ENCODE results near the gene NFX1.
"Not testable (repeated sequence)": the region's sequence is repeated elsewhere in the genome, so short reads cannot be mapped to it uniquely, and the experiment has no call there.

NFX1 gene

DNA sequence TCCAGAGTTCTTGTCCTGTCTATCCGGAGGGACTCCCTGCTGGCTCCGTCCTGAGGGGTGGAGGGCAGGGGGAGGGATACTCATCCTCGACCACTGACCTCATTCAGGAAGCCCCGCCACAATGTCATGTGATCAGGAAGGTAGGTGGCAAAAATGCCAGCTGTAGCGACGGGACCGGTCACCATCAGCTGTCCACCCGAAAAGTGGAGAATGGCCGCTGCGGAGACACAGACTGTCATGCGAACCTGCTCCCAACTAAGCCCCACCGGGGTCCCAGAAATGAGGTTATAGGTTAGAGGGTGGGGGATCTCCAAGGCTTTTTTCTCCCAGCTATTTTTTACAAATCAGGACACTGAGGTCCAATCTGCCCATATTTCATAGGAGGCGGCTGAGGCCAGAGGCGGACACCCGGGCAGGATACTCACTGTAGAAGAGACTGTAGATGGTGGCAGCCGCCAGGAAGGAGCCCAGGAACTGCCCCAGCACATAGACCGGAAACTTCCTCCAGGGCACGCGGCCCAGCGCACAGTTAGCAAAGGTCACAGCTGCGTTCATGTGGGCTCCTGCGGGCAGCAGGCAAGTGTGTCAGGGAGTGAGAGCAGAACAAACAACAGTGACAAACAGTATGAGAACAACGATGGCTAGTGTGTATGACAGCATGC, 95.8 kb downstream of the NFX1 start:
- in situ Hi-C loops (cut with MboI; ENCODE audit: low sequenced_read_pairs) = not testable (repeated sequence)

DNA sequence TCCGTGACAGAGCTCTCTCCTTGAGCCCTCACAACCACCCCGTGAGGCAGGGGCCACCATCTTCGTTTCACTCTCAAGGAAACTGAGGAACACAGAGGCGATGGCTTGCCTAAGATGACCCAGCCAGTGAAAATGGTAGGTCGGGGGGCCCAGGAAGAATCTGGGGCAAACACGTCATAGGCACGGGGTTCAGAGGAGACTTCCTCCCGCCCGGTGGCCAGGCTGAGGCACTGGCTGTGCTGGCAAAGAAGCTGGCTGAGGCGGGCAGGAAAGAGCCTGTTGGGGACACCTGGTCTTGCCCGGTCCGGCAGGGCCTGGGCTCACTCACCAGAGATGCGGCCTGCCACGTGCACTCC, 96.3 kb downstream of the NFX1 start:
- in situ Hi-C loops (cut with MboI; ENCODE audit: low sequenced_read_pairs) = not testable (repeated sequence)

DNA sequence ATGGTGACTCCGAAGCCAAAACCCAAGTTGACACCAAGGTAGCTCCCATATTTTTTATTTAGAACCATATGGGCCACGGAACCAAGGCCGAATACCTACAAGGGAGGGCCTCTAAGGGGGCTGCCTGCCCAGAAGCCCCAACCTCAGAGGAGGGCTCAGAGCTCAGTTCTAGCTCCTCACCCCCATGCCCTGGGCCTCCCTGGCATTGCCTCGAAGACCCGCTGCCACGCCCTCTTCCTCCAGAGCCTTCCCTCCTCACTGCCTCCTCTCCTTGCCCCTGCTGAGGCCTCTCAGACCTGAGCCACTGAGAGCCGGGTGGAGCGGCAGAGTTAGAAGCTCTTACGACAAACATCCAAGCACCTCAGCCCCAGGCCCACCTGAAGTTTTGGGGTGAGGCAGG, 96.7 kb downstream of the NFX1 start:
- in situ Hi-C loops (cut with MboI; ENCODE audit: low sequenced_read_pairs) = not testable (repeated sequence)

DNA sequence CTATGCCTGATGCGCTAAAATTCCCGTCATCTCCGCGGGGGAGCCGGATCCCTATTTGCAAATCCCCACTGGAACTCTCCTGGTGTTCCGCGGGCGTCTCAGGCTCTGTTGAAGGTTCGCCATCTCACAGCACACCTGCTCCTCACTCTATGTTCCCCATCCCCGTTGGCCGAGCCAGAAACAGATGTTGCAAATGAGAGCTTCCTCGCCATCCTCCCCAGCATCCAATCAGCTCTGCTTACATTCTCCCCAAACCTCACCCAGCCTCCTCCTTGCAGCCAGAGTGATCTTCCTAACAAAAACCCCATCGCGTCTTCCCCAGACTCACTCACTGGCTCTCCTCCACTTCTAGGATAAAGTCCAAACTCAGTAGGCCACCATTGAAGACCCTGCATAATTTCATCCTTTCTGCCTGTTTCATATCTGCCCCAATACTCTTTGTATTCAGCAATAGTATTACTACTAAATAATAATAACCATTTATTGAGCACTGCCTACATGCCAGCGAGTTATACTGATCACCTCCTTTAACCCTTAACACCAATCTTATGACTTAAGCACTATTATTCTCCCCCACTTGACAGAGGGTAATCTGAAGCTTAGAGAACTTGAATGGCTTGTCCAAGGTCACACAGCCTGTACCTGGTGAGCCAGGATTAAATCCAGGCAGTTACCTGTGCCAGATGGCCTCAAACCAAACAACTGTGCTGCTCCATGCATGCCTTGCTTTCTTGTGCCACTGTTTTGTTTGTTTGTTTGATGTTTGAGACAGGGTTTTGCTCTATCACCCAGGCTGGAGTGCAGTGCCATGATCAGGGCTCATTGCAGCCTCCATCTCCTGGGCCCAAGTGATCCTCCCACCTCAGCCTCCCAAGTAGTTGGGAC, 98.0 kb downstream of the NFX1 start:
- in situ Hi-C loops (cut with MboI; ENCODE audit: low sequenced_read_pairs) = no loop called here

DNA sequence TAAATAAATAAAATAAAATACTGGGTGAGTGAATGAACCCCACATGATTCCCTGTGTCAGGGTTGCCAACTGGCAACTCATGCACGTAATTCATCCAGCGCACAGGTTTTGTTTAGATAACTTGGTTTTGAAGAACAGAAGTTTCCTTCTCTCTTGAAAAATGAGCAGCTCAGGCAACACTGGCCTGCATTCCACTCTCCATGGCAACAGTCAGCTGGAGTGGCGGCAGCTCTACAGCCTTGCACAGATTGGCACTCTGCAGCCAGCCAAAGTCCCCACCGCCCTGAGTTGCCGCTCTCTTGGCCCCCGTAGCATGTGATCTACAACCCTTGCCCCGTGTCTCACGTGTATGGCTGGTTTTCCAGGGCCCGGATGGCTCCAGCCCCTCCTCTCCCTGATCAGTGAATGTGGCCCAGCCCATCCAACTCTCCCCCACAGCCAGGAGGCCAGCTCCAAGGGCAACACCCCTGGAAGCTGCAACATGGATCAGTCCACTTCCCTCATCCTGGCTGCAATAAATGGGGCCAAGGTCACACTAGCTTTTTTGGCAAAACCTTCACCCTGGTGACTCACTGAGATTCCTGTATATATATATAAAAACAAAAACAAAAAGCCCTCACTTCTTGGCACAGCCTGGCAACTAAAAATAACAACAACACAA, 100.9 kb downstream of the NFX1 start:
- in situ Hi-C loops (cut with MboI; ENCODE audit: low sequenced_read_pairs) = not testable (repeated sequence)

DNA sequence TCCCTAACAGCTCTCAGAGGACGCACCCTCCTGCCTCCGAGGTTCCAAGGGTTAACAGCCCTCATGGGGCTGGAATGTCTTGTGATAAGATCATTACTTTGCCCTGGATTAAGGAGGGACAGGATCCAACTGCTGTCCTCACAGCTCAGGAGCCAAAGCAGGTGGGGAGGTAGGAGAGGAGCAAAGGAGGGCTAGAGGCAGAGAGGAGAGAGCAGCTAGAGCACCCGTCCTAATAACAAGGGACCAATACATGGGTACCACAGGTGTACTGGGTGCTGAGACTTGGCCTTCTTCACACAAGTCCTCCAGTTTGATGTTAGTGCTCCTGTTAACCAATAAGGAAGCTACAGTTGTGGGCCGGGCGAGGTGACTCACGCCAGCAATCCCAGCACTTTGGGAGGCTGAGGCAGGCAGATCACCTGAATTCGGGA, 102.3 kb downstream of the NFX1 start:
- in situ Hi-C loops (cut with MboI; ENCODE audit: low sequenced_read_pairs) = not testable (repeated sequence)

DNA sequence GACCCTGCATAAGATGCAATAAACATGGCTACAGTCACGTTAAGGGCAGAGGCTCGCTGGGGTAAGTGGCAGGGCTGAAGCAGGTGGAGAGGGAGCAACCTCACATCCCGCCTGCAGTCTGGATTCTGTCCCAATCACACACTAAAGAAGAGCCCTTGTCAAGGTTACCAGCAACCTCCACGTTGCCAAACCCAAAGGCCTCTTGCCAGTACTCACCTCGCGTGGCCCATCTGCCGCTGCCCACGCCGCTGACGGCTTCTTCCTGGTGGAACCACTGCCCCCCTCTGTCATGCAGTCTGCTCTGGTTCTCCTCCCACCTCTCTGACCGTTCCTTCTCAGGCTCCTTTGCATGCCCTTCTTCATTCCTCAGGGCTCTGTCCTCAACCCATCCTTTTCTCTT, 103.3 kb downstream of the NFX1 start:
- in situ Hi-C loops (cut with MboI; ENCODE audit: low sequenced_read_pairs) = no loop called here

DNA sequence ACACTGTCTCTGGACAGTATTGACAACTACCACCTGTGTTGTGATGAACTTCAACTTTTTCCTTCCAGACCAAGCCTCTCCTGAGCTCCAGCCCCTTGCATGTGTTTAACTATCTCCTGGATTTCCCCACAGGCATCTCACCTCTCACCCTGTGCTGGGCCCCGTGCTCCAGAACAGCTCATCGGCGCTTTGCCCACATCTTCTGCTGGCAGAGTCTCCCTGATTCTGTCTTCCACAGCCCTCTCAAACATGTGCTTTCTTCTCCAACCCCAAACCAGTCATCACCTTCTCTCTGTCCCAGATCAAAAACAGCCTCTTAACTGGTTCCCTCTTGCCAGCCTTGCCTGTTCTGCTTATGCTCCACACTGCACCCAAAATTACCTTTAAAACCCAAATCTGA, 103.7 kb downstream of the NFX1 start:
- in situ Hi-C loops (cut with MboI; ENCODE audit: low sequenced_read_pairs) = not testable (repeated sequence)

DNA sequence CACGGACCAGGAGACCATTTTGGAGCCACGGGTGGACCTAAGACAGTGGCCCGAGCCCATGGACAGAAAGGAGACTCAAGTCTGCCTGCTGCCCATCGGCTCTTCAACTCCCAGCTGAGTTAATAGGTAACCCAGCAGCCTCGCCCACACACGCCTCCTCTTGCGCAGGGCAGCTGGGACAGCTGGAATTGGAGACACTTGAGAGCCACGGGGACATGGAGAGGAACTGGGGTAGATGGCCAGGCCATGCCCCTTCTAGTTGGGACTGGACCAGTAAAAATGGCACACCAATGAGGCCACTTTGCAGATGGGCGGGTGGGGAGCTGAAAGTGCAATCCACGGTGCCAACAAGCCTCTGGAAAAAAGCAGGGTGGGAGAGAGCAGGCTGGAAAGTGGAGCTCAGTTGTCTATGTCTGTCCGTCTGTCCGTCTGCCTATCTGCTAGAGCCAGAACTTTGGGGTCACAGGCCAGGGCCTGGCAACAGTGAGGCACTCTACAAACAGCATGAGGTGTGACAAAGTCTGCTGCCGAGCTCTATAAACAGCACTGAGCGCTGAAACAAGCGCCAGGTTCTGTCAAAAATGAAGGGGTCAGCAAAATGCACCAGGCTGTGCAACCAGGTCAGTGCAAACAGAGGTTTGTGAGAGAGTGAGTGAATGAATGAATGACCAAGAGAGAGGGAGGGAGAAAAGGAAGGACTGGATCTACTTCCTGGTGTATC, 105.0 kb downstream of the NFX1 start:
- in situ Hi-C loops (cut with MboI; ENCODE audit: low sequenced_read_pairs) = not testable (repeated sequence)

DNA sequence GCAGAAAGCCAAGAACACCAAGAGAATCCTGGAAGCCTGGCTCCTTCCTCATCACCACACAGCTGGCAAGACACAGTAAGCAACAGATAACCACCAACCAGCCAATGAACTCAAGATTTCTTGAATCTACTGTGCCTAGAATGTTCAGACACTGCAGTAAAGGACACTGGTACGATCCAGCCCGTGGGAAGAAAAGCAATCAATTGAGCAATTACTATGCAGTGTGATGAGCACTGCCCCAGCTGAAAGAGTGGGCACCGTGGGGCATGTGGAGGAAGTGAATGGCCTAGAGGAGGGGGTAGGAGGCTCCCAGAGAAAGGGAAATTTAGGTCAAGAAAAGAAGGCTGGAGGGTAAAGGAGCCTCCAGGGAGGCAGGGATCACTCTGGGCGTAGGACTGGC, 107.5 kb downstream of the NFX1 start:
- in situ Hi-C loops (cut with MboI; ENCODE audit: low sequenced_read_pairs) = not testable (repeated sequence)

DNA sequence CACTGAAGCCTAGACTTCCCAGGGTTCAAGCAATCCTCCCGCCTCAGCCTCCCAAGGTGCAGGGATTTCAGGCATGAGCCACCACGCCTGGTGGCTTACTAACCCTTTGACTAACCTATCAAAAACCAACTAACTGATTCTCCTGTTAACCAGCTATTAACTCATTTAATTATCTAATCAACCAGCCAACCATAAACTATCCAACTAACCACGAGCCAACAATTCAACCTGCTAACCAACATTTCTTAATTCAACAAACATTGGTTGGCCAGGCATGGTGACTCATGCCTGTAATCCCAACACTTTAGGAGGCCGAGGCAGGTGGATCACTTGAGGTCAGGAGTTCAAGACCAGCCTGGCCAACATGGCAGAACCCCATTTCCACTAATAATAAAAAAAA, 108.7 kb downstream of the NFX1 start:
- in situ Hi-C loops (cut with MboI; ENCODE audit: low sequenced_read_pairs) = not testable (repeated sequence)

DNA sequence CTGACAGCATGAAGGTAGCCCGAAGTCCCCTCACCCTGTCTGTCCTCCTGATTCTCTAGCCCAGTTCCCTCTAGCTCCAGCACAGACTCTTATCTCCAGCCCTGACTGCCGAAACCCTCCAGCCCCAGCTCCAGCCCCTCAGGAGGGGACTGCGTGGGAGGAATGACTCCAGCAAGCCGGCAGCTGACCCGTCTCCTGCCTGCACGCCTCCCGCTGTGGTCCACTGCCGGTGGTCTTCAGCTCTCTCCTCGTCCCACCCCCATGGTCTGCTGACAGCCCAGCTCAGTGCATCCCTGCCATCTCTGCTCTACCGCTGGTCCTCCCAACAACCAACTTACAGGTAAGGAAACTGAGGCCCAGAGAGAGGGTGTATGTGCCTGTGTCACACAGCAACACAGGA, 111.5 kb downstream of the NFX1 start:
- in situ Hi-C loops (cut with MboI; ENCODE audit: low sequenced_read_pairs) = not testable (repeated sequence)

DNA sequence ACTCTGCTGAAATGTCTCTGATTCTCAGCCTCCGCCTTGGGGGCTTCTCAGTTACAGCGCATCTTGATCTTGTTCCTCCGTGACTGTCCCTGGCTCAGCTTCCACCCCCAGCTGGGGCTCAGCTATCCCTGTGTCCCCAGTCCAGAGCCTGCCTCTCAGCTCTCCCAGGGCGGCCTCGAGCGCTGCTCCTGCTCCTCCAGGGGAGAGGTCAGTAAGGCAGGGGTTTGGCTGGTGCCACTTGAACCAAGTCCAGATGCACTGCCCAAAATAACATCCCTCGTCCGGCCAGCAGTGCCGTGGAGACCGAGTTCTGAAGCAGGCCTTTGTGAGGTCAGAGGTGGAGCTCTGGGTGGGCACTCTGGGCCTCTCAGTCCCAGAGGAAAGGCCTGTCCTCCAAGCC, 112.1 kb downstream of the NFX1 start, which contains the start of gene AQP7:
AQP7 (minus strand) TSS at position 198 of the 400 bp plus-strand sequence. CDS start 1,306 bp downstream, outside the sequence.
- in situ Hi-C loops (cut with MboI; ENCODE audit: low sequenced_read_pairs) = not testable (repeated sequence)

DNA sequence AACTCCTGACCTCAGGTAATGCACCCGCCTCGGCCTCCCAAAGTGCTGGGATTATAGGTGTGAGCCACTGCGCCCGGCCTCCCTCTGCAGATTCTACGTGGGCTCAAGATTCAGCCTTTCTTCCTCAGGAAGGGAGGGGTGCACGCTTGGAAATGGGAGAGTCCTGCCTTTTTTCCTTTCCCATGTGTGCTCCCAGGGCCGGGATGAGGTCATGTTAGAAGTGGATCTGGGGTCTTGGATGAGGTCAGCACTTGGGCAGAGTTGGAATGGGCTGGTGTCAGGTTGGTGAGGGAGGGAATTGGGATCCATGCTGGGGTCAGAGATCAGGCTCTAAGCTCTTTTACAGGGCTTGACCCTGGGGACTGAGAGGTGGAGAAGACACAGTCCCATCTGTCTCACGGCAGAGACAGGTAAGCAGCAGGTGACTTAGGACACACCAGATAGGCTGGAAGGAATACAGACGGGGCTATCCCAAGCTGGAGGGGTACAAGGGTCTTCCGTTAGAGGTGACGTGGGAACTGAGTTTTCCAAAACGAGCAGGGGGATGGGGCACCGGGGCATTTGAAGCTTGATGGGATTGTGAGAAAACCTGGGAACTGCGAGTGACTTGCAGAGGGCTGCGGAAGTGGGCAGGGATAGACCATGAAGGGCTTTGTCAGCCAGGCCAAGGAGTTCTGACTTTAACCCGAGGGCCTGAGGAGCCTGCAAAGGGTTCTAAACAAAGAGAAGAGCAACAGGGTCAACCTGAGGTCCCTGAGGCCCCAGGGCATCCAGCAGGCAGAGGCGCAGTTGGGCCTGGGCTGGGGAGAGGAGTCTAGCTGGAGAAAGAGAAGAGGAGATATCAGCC, 113.8 kb downstream of the NFX1 start:
- in situ Hi-C loops (cut with MboI; ENCODE audit: low sequenced_read_pairs) = no loop called here

DNA sequence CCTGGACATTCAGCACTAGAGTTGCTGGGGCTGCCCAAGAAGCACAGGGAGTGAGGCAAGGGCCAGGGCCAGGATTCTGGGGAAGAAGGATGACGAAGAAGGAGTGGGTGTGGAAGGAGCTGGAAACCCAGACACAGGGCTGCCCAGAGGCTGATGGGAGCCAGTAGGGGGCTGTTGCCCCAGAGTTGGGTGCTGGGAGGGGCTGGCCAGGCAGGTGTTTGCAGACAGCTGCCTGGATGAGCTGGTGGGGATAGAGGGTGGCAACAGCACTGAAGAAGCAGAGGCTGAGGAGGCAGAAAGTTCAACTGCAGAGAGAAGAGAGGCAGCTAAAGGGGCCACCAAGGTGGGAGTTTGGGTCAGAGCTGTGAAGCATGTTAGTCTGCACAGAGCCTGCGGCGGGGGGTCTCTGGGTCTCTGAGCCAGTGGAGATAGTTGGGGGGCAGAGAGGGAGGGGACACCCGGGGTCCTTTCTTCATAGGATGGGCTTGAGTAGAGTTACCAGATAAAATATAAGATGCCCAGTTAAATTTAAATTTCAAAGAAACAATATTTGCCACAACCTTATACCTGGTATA, 114.6 kb downstream of the NFX1 start:
- in situ Hi-C loops (cut with MboI; ENCODE audit: low sequenced_read_pairs) = no loop called here

DNA sequence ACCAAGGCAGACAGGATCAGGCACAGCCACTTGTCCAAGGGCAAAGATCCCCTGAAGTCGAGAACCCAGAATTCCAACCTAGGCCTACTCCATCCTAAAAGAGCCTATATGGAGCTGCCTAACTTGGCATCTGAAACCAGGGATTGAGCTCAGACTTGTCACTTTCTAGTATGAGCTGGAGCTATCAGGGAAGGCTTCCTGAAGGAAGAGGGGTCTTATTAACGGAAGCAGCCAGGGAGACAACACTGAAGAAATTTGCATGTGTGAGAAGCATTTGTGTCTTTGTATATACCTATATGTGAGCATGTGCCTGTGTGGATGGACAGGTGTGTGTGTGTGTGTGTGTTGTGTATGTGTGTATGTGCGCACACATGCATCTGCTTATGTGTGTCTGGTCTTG, 116.7 kb downstream of the NFX1 start:
- in situ Hi-C loops (cut with MboI; ENCODE audit: low sequenced_read_pairs) = no loop called here

DNA sequence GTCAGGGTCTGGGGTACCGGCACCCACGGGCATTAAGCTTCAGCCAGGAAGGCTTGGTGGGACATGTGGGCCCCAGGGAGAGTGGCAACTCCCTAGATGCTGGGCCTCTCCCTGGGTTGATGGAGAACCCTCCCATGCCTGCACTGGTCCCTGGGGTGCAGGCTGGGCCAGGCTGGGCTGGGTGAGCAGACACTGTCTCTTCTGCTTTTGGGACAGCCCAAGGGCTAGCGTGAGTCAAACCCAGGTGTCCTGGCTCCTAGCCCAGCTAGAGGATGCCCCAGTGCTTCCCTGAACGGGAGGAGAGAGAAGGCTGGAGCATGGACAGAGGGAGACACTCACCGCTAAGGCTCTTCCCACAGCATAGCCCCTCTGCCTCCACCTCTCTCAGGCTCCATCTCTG, 117.8 kb downstream of the NFX1 start:
- in situ Hi-C loops (cut with MboI; ENCODE audit: low sequenced_read_pairs) = no loop called here

DNA sequence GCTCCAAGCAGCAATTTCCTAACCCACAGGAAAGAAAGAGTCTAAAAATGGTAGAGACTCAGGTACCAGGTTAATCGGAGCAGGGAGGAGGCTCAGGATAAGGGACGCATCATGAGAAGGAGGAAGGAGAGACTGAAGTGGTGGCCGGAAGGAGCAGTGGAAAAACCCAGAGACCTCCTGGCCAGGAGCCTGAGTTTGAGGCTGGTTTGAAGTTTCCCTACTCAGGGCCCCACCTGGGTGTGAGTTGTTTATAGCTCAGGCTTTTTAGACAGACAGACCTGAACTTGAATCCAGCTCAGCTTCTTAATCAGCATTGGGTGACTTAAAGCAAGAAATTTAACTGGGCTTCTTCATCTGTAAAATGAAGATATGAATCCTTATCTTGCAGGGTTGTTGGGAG, 124.0 kb downstream of the NFX1 start:
- in situ Hi-C loops (cut with MboI; ENCODE audit: low sequenced_read_pairs) = no loop called here

DNA sequence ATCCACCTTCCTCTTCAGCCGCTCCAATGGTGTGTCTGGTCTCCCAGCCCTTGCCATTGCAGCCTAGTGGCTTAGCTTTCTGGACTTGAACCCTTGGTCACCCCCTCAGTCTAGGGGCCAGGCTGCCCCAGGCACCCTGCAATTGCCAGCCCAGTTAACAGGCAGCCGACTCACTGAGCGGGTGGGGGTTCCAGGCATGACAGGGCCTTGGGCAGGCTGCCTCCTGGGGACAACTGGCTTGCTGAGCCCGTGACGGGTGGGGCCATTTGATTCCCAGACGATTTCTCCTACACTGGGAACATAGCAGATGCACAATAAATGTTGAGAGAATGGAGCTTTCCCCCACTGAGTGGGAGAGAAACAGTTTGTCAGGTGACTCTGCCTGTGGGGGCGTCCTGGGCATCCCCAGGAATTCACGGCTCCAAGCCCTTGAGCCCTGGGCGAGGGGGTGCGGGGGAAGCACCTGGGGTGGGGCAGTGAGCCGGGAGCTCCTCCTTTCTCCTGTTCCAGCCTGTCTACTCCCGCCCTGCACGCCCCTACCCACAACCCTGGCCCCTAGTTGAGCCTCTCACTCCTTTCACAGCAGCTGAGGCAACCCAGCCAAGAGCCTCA, 124.7 kb downstream of the NFX1 start:
- in situ Hi-C loops (cut with MboI; ENCODE audit: low sequenced_read_pairs) = no loop called here

All from HL-60/S4 treated with retinoic acid at 250 ng/mL for 4 days and 3 days (cell line).